Glomerular visceral epithelial cell (primary cell): ENCODE data around the gene MASP1.
A peak's percentile ranks its signal among the peaks of the same experiment; 100 is the strongest.

Experiments
- DNase-seq: peaks from one replicate; pipeline ENCODE4 v3.0.0-alpha.2; 2016; ENCODE audit errors: extremely low spot score

MASP1 gene

GRCh38 chr3:187293516-187294430 is 2.2 kb upstream of the MASP1 start:
- DNase-seq: no peak

GRCh38 chr3:187292631-187293515 is 1.3 kb upstream of the MASP1 start:
- no peak for DNase-seq

- DNase-seq: no peak
Observed at GRCh38 chr3:187292181-187292580, 644 bp upstream of the MASP1 start.

GRCh38 chr3:187291001-187291511 is 481 bp downstream of the MASP1 start:
- DNase-seq: no peak

- no peak for DNase-seq
Observed at GRCh38 chr3:187290503-187290902, 1.0 kb downstream of the MASP1 start.

GRCh38 chr3:187288855-187289605 is 2.5 kb downstream of the MASP1 start:
- no peak for DNase-seq

GRCh38 chr3:187288131-187288854 is 3.2 kb downstream of the MASP1 start:
- no peak for DNase-seq

- DNase-seq: no peak
Observed at GRCh38 chr3:187287256-187287655, 4.3 kb downstream of the MASP1 start.

- DNase-seq: peak; percentile 12
Observed at GRCh38 chr3:187286467-187287059, 5.0 kb downstream of the MASP1 start.

GRCh38 chr3:187281191-187281714 is 10.3 kb downstream of the MASP1 start:
- no peak for DNase-seq

- no peak for DNase-seq
Observed at GRCh38 chr3:187280644-187281043, 10.9 kb downstream of the MASP1 start.

- no peak for DNase-seq
Observed at GRCh38 chr3:187277129-187277462, 14.4 kb downstream of the MASP1 start.

GRCh38 chr3:187276397-187277128 is 15.0 kb downstream of the MASP1 start:
- no peak for DNase-seq

GRCh38 chr3:187274977-187275338 is 16.6 kb downstream of the MASP1 start:
- DNase-seq: no peak

- DNase-seq: no peak
Observed at GRCh38 chr3:187274315-187274976, 17.1 kb downstream of the MASP1 start.

- DNase-seq: no peak
Observed at GRCh38 chr3:187271582-187271981, 20.0 kb downstream of the MASP1 start.

GRCh38 chr3:187269486-187269885 is 22.1 kb downstream of the MASP1 start:
- DNase-seq: no peak

- DNase-seq: no peak
Observed at GRCh38 chr3:187267306-187267705, 24.2 kb downstream of the MASP1 start.

GRCh38 chr3:187266691-187267090 is 24.8 kb downstream of the MASP1 start:
- no peak for DNase-seq
